BLaER1 (cell line): Measurements from ENCODE around the gene CHST12.
A peak's percentile ranks its signal among the peaks of the same experiment; 100 is the strongest.
"Not testable (repeated sequence)": the region's sequence is repeated elsewhere in the genome, so short reads cannot be mapped to it uniquely, and the experiment has no call there.

Experiments
- H3K27ac ChIP-seq: shearing (Covaris generic); formaldehyde crosslinking; 2 replicates; pipeline ENCODE4 v1.8.1; 2022
- H3K27me3 ChIP-seq: shearing (Covaris generic); formaldehyde crosslinking; 2 replicates; pipeline ENCODE4 v1.8.1; 2022
- H3K36me3 ChIP-seq: shearing (Covaris generic); formaldehyde crosslinking; 2 replicates; pipeline ENCODE4 v1.8.1; 2022
- H3K4me1 ChIP-seq: shearing (Covaris generic); formaldehyde crosslinking; 2 replicates; pipeline ENCODE4 v1.8.1; 2022
- H3K4me2 ChIP-seq: shearing (Covaris generic); formaldehyde crosslinking; 2 replicates; pipeline ENCODE4 v1.8.1; 2022
- H3K4me3 ChIP-seq: shearing (Covaris generic); formaldehyde crosslinking; 2 replicates; pipeline ENCODE4 v1.8.1; 2022
- H3K9ac ChIP-seq: shearing (Covaris generic); formaldehyde crosslinking; 2 replicates; pipeline ENCODE4 v1.8.1; 2022
- H3K9me3 ChIP-seq: shearing (Covaris generic); formaldehyde crosslinking; 2 replicates; pipeline ENCODE4 v1.8.1; 2022
- H4K20me1 ChIP-seq: shearing (Covaris generic); formaldehyde crosslinking; 2 replicates; pipeline ENCODE4 v1.8.1; 2022
- Cebpa-rat ChIP-seq: shearing (Covaris generic); IDR thresholded peaks from 2 replicates; pipeline ENCODE4 v1.8.1; 2022

CHST12 gene

DNA sequence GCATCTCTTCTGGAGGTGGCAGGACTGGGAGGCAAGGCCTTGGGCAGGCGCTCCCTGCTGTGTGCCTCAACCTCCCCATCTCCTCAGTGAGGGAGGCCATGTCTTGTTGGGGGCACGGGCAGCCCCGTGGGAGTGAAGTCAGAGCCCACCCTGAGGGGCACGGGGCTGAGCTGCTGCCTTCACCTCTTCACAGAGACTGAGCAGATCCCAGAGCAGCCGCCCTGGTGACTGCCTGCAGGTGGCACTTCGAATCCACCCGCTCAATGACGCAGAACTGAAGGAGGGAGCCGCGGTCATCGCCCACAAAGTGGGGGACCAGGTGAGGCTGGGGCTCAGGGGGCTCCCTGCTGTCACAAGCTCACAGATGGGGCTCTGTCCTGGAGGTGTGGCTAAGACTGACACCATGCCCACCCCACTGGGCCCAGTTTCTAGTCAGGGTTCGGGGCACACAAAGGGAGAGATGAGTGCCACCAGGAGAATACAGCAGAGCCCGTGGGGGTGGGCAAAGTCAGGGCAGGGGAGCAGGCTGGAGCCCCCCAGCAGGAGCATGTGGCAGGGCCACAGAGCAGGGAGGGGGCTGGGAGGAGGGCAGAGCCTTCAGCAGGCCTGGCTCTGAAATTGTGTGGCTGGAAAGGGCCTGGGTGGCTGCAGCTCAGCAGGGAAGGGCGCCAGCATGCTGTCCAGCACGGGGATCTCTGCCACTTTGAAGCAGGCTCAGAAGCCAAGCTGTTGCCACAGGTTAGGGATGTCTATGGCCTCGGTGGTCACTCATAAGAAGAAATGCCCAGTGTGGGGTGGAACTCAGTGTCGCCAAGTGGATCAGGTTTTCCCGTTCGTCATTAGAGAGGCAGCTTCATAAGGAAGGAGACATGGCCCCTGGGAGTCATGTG lies 18.8 kb upstream of the CHST12 start:
- Histone ChIP-seq H3K9me3 (no peaks in the 10 kb centered on the region), H3K36me3 (peaks cover 38% of the 10 kb centered on the region), H3K27ac (peak overlapping the region; percentile 51; the same call in 1 of the 2 replicates), H3K27me3 (no peaks in the 10 kb centered on the region), H3K4me2 (peak overlapping the region; percentile 56), H3K9ac (peak overlapping the region; percentile 14; the same call in 1 of the 2 replicates), H3K4me1 (peaks cover 57% of the 10 kb centered on the region), H3K4me3 (no peak overlapping the region), H4K20me1 (peaks cover 74% of the 10 kb centered on the region)
- TF ChIP-seq Cebpa-rat: no peak

DNA sequence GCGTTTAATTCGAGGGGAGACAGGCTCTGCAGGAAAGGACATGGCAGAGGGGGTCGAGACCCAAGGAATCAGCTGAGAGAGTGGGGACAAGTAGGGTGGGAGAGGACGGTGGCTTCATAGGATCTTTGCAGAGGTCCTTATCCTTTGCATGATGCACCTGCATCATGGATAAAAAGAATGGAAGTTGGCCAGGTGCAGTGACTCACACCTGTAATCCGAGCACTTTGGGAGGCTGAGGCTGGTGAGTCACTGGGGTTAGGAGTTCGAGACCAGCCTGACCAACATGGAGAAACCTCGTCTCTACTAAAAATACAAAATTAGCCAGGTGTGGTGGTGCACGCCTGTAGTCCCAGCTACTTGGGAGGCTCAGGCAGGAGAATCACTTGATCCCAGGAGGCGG lies 17.3 kb upstream of the CHST12 start:
- H3K36me3 ChIP-seq: peaks cover 23% of the 10 kb centered on the region
- H3K9me3 ChIP-seq, H3K4me3 ChIP-seq, H3K27me3 ChIP-seq, H3K4me2 ChIP-seq, H3K9ac ChIP-seq, H3K27ac ChIP-seq: not testable (repeated sequence)
- H3K4me1 ChIP-seq: peaks cover 68% of the 10 kb centered on the region
- H4K20me1 ChIP-seq: peaks cover 59% of the 10 kb centered on the region

- peaks cover 49% of the 10 kb centered on the region for H4K20me1 ChIP-seq
- no peak for TF ChIP-seq Cebpa-rat
- peaks cover 73% of the 10 kb centered on the region for H3K4me1 ChIP-seq
- H3K9ac ChIP-seq: no peak overlapping the region
- no peaks in the 10 kb centered on the region for H3K27me3 ChIP-seq
- no peak overlapping the region; the same call in 1 of the 2 replicates for H3K27ac ChIP-seq
- no peak overlapping the region for H3K4me3 ChIP-seq
- no peaks in the 10 kb centered on the region for H3K9me3 ChIP-seq
- peaks cover 13% of the 10 kb centered on the region for H3K36me3 ChIP-seq
- peak overlapping the region; percentile 84 for H3K4me2 ChIP-seq
Measured at GRCh38 chr7:2386964-2387669, 16.3 kb upstream of the CHST12 start.

- Histone ChIP-seq H4K20me1 (peaks cover 40% of the 10 kb centered on the region), H3K4me1 (peaks cover 77% of the 10 kb centered on the region), H3K27ac (no peak overlapping the region), H3K36me3 (peaks cover 4% of the 10 kb centered on the region; the same call in 1 of the 2 replicates), H3K9me3 (no peaks in the 10 kb centered on the region), H3K4me2 (peak overlapping the region; percentile 84), H3K27me3 (no peaks in the 10 kb centered on the region), H3K4me3 (no peak overlapping the region), H3K9ac (no peak overlapping the region)
- TF ChIP-seq Cebpa-rat: no peak
Measured at GRCh38 chr7:2387897-2388636, 15.3 kb upstream of the CHST12 start.

DNA sequence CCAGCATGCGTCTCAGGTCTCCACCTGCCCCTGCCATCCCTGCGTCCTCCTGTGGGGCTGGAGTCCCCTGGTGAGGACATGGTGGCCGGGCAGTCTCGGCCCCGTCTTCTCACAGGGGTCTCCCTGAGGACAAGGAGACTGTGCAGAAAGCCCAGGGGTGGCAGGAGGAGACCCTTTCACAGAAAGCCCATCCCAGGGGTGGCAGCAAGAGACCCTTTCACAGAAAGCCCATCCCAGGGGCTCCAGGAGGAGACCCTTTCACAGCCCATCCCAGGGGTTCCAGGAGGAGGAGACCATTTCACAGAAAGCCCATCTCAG lies 14.8 kb upstream of the CHST12 start:
- H3K4me1 ChIP-seq: peaks cover 77% of the 10 kb centered on the region

DNA sequence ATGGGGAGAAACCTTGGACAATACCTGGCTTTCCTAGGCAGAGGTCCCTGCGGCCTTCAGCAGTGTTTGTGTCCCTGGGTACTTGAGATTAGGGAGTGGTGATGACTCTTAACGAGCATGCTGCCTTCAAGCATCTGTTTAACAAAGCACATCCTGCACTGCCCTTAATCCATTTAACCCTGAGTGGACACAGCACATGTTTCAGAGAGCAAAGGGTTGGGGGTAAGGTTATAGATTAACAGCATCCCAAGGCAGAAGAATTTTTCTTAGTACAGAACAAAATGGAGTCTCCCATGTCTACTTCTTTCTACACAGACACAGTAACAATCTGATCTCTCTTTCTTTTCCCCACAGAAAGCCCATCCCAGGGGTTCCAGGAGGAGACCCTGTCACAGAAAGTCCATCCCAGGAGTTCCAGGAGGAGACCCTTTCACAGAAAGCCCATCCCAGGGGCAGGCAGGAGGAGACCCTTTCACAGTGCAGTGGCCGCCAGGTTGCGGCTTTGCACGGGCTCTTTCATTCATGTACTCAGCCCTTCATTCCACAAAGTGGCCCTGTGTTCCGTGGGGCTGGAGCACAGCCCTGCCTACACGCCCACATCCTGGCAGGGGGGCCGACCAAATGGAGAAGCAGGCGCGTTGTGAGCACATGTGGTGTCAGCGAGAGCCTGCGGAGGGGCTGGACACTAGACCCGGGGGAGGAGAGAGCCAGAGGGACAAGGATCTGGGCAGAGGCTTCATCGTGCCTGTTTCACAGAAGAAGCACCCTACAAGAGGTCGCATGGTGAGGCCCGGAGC lies 13.2 kb upstream of the CHST12 start:
- H3K4me1 ChIP-seq: peaks cover 78% of the 10 kb centered on the region
- H3K27me3 ChIP-seq, H3K9ac ChIP-seq, H3K9me3 ChIP-seq, H3K27ac ChIP-seq, H3K36me3 ChIP-seq, H3K4me3 ChIP-seq: not testable (repeated sequence)
- peaks cover 23% of the 10 kb centered on the region; the same call in 1 of the 2 replicates for H4K20me1 ChIP-seq
- peak overlapping the region; percentile 39 for H3K4me2 ChIP-seq

More for the DNA sequence above, 14.8 kb upstream of the CHST12 start:
- peak overlapping the region; percentile 84 for H3K4me2 ChIP-seq
- no peak for TF ChIP-seq Cebpa-rat
- peaks cover 34% of the 10 kb centered on the region for H4K20me1 ChIP-seq
- no peaks in the 10 kb centered on the region for H3K36me3 ChIP-seq
- no peak overlapping the region for H3K4me3 ChIP-seq
- H3K27me3 ChIP-seq: no peaks in the 10 kb centered on the region
- no peaks in the 10 kb centered on the region for H3K9me3 ChIP-seq
- H3K27ac ChIP-seq: no peak overlapping the region
- no peak overlapping the region for H3K9ac ChIP-seq

DNA sequence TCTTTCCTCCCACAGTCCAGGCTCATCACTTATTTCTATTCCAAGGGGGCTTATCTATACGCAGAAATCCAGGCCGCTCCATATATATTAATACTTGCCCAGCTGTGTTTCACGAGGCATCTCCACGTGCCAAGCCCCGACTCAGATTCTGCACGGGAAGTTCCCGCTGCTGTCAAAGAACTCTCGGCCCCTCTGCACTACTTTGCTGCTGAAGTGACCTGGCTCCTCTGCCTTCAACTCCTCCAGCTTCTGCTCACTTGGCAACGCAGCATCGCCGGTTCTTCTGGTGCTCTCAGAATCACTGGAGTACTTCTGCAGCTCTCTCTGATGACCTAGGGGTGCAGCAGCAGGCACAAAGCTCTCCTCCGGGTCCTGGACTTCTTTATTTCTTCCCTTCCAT lies 9.7 kb upstream of the CHST12 start:
- no peak overlapping the region for H3K9ac ChIP-seq
- H3K36me3 ChIP-seq: no peaks in the 10 kb centered on the region
- H3K4me3 ChIP-seq: no peak overlapping the region
- H4K20me1 ChIP-seq: 0 out of 2 replicates have a peak, but pooled peaks cover 4% of the 10 kb centered on the region
- H3K4me1 ChIP-seq: peaks cover 80% of the 10 kb centered on the region
- no peak overlapping the region for H3K27ac ChIP-seq
- peak overlapping the region; percentile 55 for H3K4me2 ChIP-seq
- no peak for TF ChIP-seq Cebpa-rat
- H3K27me3 ChIP-seq: no peaks in the 10 kb centered on the region
- no peaks in the 10 kb centered on the region for H3K9me3 ChIP-seq

DNA sequence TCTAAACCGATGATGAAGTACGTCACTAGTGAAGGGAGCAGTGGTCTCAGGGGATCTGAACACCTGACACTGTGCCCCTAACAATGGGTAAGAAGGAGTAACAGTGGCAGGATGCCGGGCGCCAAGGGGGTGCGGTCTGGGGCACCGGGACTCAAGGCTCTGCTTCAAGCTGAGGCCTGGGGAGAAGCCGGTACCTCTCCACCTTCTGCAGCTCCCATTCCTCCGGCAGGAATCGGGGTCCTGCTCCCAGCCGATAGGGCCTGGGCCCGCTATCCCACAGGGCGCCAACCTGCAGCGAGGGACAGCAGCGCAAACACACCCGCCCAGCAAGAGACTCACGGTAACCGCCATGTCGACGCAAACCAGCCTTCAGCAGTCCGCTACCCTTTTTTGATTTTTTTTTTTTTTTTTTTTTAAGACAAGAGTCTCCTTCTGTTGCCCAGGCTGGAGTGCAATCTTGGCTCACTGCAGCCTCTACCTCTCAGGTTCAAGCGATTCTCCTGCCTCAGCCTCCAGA lies 8.8 kb upstream of the CHST12 start:
- Histone ChIP-seq H3K4me1 (peaks cover 84% of the 10 kb centered on the region), H3K27ac (0 out of 2 replicates have a peak overlapping the region, but pooled peaks have one; percentile 7)

GRCh38 chr7:2398506-2398905 lies 4.9 kb upstream of the CHST12 start:
- no peak for TF ChIP-seq Cebpa-rat
- no peaks in the 10 kb centered on the region for H3K9me3 ChIP-seq
- peak overlapping the region; percentile 82 for H3K4me2 ChIP-seq
- no peaks in the 10 kb centered on the region for H3K27me3 ChIP-seq
- no peak overlapping the region for H3K9ac ChIP-seq
- peaks cover 85% of the 10 kb centered on the region for H3K4me1 ChIP-seq
- H3K36me3 ChIP-seq: no peaks in the 10 kb centered on the region
- H4K20me1 ChIP-seq: no peaks in the 10 kb centered on the region
- H3K4me3 ChIP-seq: no peak overlapping the region
- peak overlapping the region; percentile 72 for H3K27ac ChIP-seq

More for the DNA sequence above, 8.8 kb upstream of the CHST12 start:
- no peaks in the 10 kb centered on the region for H3K36me3 ChIP-seq
- H3K4me3 ChIP-seq: no peak overlapping the region
- H4K20me1 ChIP-seq: no peaks in the 10 kb centered on the region
- no peak for TF ChIP-seq Cebpa-rat
- no peaks in the 10 kb centered on the region for H3K9me3 ChIP-seq
- H3K9ac ChIP-seq: no peak overlapping the region
- H3K4me2 ChIP-seq: peak overlapping the region; percentile 55
- H3K27me3 ChIP-seq: no peaks in the 10 kb centered on the region
